GM21447 (cell line): ENCODE data around the gene CCDC27.
"Not testable (repeated sequence)": the region's sequence is repeated elsewhere in the genome, so short reads cannot be mapped to it uniquely, and the experiment has no call there.

Source experiments
- ATAC-seq: cut with Tn5 transposase; IDR thresholded peaks from one replicate; pipeline ENCODE4 v1.9.1; 2021; ENCODE audit not compliant: unreplicated experiment

Gene CCDC27

DNA sequence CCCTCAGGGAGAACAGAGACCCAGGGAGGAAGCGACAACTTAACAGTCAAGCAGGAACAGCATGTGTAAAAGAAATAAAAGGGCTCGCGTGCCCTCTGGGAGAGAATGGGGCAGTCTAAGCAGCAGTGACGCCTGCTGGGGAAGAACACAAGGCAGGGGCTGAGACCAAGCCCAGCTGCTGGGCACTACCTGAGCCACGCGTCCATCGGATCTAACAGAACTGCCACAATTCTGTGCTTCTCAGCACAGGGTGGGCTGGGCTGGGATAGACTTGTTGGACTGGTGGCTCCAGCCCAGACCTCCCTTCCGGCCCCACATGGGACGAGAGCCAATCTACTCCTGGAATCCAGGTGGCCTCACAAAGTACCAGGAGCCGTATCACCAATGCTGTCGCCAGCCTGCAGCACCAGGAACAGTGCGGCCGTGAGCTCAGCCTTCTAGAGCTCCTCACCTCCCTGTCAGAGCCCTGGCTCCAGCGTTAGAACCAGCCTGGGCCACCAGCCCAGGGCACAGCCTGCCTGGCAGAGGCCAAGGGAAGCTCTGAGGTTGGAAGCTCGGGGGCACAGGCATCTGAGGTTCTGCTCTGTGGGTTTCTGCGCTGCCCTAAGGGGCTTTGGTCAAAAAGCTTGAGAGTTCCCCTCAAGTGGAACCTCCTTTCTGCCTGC, 36.6 kb downstream of the CCDC27 start:
- ATAC-seq, result no peak

DNA sequence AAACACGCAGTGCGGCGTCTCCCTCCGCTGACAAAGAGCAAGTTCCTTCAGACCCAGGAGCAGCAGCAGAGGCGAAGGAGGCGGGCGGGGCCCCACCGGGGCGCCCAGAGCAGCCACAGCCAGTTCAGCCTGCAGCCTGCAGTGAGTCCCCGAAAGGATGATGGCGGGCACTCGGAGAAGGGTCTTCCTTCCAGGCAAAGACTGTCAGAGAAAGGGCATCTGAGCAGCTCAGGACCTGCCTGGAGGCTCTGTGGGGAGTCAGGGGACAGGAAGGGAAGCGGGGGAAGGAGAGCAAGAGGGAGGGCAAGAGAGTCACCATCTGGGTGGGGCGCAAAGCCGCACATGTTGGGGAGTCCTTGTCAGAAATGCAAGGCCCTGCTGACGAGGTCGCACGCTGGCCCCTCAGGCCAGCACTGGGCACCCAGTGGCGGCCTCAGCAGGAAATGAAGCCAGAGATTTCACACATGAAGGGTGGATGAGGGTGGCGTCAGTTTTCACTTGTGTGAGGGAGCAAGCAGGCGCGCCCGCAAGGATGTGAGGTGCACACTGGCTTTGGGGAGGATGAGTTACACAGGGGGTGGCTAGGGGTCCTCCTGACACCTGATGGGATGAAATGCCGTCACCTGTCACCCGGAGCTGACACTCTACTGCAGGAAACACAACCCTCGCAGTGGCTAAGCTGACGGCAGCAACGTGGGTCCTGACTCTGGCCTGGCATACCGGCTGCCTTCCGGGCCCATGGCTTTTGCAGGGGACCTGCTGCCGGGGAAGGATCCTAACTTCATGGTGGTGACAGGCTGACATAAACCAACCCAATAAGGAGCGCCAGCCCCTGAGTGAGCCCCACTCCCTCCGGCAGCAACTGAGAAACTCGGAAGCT, 37.4 kb downstream of the CCDC27 start:
- no peak for ATAC-seq

DNA sequence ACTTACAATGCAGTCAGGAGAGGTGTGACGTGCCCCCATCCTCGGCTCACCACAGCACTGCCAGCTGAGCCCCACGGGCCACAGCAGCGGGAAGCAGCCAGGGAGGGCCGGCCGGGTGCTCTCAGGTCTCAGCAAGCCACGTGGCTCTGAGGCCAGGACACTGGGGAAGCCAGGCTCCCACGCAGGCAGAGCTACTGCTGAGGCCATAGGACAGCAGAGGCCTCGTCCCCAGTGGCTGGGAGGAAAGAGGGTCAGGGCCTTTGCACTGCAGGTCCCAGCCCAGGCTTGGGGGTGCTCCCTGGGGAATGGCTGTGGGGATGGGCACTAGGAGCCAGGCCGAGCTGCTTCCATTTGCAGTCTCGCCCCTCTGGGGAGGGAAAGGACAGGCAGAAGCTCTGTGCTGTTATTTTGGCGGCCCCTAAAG, 38.3 kb downstream of the CCDC27 start:
- no peak for ATAC-seq

DNA sequence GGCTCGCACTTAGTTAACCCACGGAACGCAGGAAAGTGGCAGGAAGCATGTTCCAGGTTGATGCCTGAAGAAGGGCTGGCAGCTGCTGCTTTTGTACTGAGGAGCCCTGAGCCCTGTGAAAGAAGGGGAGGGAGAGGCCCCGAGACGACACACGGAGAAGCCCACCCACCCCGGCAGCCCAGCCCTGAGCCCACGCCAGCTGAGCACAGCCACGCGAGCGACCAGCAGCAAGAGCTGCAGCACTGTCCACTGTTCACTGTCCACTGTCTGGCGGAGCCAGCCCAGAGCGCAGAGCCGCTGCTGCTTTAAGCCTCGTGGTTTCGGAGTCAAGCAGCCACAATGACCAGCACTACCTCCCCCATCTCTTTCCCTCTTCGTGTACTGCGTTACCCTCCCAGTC, 38.7 kb downstream of the CCDC27 start:
- ATAC-seq, result no peak

DNA sequence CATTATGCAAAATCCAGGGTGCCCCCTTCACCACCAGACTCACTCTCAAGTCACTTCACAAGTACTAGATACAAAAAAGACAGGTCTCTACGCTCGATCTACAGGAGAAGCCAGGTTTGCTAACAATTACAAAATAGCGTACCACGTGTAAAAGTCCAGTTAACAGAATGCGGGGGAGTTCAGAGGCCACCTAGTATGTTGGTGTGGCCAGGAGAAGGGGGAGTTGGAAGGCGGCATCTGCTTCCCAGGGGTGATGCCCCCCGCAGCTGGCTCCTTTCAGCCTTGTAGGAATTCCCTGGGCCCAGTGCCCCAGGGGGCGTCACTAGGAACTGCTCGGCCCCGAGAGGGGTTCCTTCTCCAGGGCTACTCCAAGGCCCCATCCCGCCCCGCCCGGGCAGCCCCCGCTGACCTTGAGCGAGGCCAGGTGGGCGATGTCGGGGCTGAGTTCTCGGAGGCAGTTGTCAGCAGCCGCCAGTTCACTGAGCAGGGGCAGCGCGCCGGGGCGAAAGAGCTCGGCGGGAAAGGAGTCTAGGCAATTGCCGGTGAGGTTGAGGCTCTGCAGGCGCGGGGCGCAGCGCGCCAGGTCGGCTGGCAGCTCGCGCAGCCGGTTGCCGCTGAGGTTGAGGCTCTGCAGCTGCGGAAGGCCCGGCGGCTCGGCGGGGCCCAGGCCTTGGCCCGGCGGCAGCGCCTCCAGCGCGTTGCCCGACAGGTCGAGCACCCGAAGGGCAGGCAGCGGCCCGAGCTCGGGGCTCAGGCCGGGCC, 43.4 kb downstream of the CCDC27 start:
- peak; percentile 18 for ATAC-seq

DNA sequence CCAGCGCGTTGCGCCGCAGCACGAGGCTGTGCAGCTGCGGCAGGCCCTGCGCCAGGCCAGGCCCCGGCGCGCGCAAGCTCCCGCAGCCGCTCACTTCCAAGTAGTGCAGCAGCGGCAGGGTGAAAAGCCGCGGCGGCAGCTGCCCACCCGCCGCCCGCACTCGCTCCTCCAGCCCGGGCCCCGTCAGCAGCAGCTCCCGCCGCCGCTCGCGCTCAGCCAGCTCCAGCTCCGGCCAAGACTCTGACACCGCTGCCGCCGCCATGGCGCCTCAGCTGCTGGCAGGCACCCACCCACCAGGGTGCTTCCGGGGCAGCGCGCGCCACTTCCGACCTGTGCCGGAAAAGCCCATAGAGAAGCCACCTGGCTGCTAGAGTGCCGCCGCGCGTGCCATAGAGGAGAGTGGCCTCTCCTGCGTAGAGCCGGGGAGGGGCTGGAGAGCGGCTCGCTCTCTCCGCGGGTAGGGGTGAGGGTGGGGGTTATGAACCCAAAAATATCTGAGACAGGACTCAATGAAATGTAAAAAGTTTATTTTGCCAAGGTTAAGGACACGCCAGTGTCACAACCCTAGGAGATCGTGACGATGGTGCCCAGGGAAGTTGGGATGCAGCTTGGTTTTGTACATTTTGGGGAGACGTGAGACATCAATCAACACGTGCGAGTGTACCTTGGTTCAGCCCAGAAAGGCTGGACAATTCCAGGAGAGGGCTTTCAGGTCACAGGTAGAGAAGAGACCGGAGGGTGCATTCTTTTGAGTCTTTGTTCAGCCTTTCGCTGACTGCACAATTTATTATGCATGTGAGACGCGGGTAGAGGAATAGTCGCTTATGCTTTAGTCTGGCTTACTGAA, 44.2 kb downstream of the CCDC27 start, which contains the start of gene LRRC47:
TSS of gene LRRC47 (minus strand) at position 284 of the 847 bp plus-strand sequence. CDS start at position 262, 22 bp downstream.
- ATAC-seq, result peak; percentile 95

DNA sequence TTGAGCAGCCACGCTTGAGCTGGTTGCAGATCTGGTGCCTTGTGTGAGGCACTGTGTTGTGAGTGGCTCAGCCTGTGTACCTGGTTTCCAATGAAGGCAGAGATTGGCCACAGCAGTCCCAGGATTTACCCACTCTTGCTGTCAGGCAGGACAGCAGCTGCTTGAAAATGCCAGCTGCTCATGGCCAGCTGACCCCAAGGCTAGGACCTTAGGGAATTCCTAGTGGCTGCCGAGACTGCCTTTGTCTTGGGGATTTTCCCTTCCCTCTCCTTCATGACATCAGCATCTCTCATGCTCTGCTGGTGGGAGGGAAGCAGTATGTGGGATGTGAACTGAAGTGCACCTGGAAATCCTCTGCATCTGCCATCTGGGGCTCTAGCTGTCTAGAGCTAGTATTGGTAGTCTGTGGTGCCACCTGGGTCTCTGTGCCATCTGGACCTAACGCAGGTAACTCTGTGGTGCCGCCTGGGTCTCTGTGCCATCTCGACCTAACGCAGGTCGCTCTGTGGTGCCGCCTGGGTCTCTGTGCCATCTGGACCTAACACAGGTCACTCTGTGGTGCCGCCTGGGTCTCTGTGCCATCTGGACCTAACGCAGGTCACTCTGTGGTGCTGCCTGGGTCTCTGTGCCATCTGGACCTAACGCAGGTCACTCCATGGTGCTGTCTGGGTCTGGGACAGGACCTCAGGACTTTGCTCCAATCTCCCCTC, 47.9 kb downstream of the CCDC27 start:
- ATAC-seq, result no peak

DNA sequence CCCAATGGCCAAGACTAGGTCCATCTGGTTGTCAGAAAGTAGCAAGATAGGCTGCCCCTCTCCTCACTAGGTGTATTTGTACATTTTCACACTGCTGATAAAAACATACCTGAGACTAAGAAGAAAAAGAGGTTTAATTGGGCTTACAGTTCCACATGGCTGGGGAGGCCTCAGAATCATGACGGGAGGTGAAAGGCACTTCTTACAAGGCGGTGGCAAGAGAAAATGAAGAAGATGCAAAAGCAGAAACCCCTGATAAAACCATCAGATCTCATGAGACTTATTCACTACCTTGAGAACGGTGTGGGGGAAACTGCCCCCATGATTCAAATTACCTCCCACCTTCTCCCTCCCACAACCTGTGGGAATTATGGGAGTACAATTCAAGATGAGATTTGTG, 48.5 kb downstream of the CCDC27 start:
- ATAC-seq, result not testable (repeated sequence)

DNA sequence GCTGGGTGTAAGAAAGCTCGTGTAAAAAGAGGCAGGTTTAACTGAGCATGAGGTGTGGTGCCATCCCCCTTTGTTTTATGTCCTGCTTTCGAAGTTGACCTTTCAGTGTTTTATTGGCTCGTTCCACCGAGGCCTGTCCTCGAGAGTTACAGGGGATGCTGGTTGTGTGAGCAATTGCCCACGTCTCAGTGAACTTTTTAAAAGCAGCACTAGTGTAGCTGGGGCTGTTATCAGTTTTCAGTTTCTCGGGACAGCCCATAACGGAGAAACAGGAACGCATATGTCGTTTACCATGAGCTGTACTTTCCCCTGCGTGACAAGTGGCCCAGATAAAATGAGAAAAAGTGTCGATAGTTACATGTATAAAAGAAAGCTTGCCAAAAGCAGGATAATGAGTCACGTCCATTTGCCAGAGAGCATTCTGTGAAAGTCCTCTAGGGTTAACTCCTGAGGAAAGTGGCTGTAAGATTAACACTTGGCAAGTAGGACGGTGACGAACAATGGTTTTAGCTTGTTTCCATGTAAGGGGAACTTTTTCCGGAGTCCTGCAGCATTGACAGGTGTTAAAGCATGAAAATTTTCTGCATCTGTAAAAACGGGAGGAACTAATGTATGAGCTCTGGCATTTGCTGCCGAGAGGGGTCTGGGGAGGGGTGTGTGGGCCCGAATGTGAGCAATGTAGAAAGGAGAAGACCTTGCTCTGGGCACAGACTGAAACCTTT, 51.8 kb downstream of the CCDC27 start:
- no peak for ATAC-seq

DNA sequence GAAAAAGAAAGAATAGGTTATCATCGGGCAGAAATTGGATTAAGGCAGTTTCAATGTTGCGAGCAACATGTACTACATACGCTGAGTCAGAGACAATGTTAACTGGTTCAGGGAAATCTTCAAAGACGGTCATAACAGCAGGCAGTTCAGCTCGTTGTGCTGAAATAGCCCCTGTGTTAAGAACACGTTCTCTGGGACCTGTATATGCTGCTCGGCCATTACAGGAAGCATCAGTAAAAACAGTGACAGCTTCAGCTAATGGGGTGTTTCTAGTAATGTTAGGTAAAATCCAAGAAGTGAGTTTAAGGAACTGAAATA, 52.3 kb downstream of the CCDC27 start:
- ATAC-seq, result not testable (repeated sequence)

DNA sequence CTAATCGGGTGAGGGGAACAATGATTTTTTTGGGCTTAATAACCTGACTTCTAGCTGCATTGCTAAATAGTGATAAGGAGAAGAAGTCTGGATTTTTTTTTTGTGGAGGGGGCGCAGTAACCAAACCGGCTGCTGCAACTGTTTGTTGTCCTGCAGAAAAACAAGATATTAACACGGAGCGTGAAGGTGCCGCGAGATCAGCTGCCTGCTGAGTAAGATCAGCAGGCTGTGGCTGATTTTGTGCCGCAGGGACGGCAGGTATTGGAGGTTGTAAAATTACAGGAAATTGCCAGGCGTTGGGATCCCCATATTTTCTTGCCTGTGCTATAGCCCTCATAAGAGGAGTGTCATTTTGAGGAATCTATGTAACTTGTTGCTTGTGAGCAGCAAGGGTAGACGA, 52.8 kb downstream of the CCDC27 start:
- no peak for ATAC-seq

DNA sequence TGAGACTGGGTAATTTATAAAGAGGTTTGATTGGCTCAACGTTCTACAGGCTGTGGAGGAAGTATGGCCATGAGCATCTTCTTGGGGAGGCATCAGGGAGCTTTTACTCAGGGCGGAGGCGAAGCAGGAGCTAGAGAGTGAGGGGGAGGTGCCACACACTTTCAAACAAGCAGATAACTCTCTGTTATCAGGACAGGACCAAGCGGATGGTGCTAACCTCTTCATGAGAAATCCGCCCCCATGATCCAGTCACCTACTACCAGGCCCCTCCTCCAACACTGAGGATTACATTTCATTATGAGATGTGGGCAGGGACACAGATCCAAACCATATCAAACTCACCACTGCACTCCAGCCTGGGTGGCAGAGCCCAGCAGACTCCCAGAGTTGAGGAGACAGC, 55.5 kb downstream of the CCDC27 start:
- ATAC-seq, result no peak

DNA sequence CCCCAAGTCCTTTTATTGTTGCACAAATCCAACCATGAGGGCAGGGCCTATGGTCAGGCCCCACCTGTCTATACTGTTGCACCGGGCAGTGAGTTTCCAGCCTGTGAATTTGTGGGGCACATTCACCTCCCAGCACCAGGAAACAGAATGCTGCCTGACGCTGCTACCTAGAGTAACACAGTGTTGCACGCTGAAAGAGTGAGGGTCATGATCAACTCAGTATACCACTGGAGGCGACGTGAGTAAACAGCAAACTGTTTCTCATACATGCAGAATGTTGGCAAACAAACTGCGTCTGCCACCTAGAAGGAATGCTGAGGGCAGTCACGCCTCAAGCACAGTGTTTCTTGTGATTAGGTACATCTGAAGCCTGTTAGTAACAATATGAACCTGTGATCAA, 57.4 kb downstream of the CCDC27 start:
- no peak for ATAC-seq

DNA sequence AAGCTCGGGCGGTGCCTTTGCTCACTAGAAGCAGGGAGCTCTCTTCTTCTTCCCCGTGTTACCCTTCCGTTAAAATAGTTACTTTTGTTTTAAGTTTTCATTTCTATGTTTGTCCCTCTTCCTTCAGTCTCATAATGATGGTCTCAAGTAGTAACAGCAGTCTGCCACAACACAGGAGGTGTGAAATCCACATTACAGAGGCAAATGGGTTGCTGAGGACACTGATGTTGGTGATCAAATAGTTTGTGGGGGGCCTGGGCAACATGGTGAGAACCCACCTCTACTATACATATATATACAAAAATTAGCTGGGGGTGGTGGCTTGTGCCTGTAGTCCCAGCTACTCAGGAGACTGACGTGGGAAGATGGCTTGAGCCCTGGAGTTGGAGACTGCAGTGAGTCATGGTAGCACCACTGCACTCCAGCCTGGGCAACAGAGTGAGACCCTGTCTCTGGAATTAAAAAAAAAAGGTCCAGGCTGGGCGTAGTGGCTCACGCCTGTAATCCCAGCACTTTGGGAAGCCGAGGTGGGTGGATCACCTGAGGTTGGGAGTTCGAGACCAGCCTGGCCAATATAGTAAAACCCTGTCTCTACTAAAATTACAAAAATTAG, 58.0 kb downstream of the CCDC27 start:
- not testable (repeated sequence) for ATAC-seq

DNA sequence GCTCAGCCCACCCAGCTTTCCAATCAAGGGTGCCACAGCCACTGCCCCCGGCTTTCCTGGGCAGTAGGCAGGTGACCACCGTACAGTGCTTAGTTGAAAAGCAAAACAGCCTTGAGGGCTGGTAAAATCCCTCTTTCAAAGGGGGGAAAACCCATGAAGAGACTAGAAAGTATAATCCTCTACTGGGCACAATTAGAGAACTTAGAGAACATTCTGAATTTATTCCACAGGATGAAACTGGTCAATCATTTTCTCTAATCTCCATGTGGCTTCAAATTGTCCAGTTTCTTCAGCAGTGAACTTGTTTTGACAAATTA, 59.3 kb downstream of the CCDC27 start:
- ATAC-seq, result no peak

DNA sequence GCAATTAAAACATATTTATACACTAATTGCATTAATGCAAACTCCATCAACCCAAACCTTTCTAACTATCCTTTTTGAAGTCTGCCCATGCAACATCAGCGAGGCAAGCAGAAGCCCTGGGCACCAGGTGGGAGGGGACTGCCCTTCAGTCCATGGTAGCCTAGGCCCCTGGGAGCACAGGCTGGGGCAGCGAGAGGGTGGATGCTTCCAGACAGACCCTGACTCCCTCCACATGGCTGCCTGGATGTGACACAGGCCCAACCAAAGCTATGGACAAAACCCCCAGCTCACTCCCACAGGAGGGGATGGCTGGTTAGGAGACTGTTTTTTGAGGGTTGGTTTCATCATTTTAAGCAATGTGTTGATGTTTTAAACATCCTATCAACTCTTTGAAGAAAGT, 61.8 kb downstream of the CCDC27 start:
- no peak for ATAC-seq

DNA sequence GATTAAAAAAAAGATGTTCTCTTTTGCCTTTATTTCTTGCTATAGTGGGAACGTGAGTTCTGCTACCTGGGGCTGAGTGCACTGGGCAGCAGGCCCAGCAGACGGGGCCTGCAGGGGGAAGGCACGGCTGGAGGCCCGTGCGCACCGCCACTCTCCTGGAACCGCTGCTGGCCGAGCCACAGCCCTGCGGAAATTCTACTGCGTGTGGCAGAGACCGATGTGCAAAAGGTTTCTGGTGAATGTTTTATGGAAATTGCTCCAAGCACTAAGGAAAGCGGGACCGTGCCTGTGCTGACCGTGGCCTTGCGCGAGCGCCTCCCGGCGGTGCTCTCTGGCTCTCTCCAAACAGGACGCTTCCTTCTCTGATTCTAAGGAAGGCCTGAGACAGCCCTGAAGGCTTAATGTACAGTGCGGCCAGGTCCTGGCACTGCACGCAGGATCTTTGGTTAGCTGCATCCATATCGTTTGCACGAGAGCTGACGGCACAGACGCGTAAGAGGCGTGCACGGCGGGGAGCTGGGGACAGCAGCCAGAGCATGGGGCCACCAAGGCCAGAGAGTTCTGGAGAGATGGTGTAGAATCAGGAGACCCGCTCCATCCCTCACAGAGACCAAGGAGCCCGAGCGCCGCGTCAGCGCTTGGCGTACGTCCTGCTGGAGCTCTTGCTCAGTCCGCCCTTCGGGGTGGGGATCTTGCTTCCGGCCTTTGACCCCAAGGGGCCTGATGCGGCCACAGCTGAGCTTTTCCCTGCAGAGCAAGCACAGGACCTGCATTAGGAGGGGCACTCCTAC, 62.7 kb downstream of the CCDC27 start:
- no peak for ATAC-seq

DNA sequence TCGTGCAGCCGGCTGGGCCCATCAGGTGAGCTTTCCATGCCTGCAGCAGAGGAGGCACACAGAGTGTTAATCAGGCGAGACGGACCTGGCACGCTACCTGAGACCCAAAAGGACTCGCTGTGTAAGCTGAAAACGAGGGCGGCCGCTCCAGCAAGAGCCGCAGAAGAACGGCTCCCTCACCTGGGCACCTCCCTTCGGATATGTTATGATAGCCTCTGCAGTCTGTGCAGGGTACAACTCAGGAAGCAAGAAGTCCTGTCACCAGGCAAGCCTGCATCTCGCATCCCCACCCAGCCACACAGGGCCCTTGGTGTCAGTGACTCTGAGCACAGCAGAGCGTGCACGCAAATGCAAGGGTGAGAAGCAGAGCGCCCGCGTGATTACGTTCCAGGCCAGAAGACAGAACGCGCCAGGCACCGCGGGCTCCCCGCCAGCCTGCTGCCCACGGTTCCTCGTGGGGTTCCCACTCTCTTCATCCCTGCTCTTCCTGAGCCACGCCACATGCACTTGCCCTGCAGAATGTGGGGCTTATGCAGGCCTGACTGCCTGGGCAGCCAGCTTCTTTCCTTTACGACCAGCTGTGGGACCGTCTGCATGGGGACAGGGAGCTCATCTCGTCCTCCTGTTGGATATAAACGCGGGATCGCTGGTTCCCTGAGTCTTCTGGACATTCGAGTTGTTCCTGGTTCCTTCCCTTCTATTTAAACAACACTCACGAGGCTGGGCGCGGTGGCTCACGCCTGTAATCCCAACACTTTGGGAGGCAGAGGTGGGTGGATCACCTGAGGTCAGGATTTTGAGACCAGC, 64.3 kb downstream of the CCDC27 start:
- ATAC-seq, result no peak
